OCI-LY3 (cell line): ENCODE results near the gene ATP5IF1.

ENCODE experiments used
- H2AFZ ChIP-seq: fragments of 200-600, 300-600 bp; shearing (Covaris generic); 2 replicates; pipeline ENCODE4 v1.6.0; 2014; ENCODE audit warnings: antibody characterized with exemption, low read depth, low read length
- H3K27ac ChIP-seq: fragments of 200-600, 300-600 bp; sonication (generic); 2 replicates; pipeline ENCODE4 v1.5.1; 2014; ENCODE audit warnings: mild to moderate bottlenecking, low read length, moderate library complexity, mixed read lengths
- H3K27me3 ChIP-seq: fragments of 200-600, 300-600 bp; sonication (generic); 2 replicates; pipeline ENCODE4 v1.6.1; 2014; ENCODE audit warnings: low read depth, low read length, mixed read lengths
- H3K36me3 ChIP-seq: fragments of 200-600, 300-600 bp; sonication (generic); replicated peaks from 2 replicates; pipeline ENCODE3; 2014; ENCODE audit warnings: low read depth, low read length, mixed read lengths
- H3K4me1 ChIP-seq: fragments of 300-600, 200-600 bp; sonication (generic); 2 replicates; pipeline ENCODE4 v1.6.1; 2014; ENCODE audit warnings: low read length, mixed read lengths
- H3K4me2 ChIP-seq: fragments of 200-600, 300-600 bp; sonication (generic); 2 replicates; pipeline ENCODE4 v1.6.1; 2014; ENCODE audit warnings: low read length, mixed read lengths
- H3K4me3 ChIP-seq: fragments of 300-600, 200-600 bp; sonication (generic); 2 replicates; pipeline ENCODE4 v1.5.1; 2014; ENCODE audit warnings: antibody characterized with exemption, mild to moderate bottlenecking, low read length, moderate library complexity
- H3K79me2 ChIP-seq: fragments of 300-600, 200-600 bp; shearing (Covaris generic); 2 replicates; pipeline ENCODE4 v1.6.1; 2014; ENCODE audit warnings: mild to moderate bottlenecking, low read length, mixed read lengths
- H3K9ac ChIP-seq: fragments of 300-600, 200-600 bp; shearing (Covaris generic); 2 replicates; pipeline ENCODE4 v1.6.0; 2014; ENCODE audit warnings: mild to moderate bottlenecking, low read length, moderate library complexity
- H3K9me3 ChIP-seq: fragments of 200-600, 300-600 bp; shearing (Covaris generic); 2 replicates; pipeline ENCODE4 v1.6.1; 2014; ENCODE audit warnings: low read length, mixed read lengths; ENCODE audit not compliant: insufficient read depth
- H4K20me1 ChIP-seq: fragments of 200-600, 300-600 bp; sonication (generic); 2 replicates; pipeline ENCODE4 v1.6.1; 2016; ENCODE audit warnings: low read length, mixed read lengths; ENCODE audit not compliant: insufficient read depth
- CTCF ChIP-seq: fragments of 200-600, 300-600 bp; sonication (generic); IDR thresholded peaks from 2 replicates; pipeline ENCODE4 v1.5.1; 2014; ENCODE audit warnings: antibody characterized with exemption, low read length, low read depth
- EZH2phosphoT487 ChIP-seq: fragments of 200-600 bp; shearing (Covaris generic); IDR thresholded peaks from 2 replicates; pipeline ENCODE4 v1.6.1; 2018; ENCODE audit warnings: antibody characterized with exemption, mixed run types, low read depth

ATP5IF1 gene

GRCh38 chr1:28236656-28237322 lies 865 bp downstream of the ATP5IF1 start:
- no peak overlapping the region for H3K27ac ChIP-seq
- H3K36me3 ChIP-seq: peaks cover 8% of the 10 kb centered on the region
- H3K4me2 ChIP-seq: peak overlapping the region; percentile 89
- peaks cover 9% of the 10 kb centered on the region for H3K4me1 ChIP-seq
- no peaks in the 10 kb centered on the region for H3K9me3 ChIP-seq
- no peak overlapping the region for H2AFZ ChIP-seq
- peak overlapping the region; percentile 96 for H3K9ac ChIP-seq
- no peaks in the 10 kb centered on the region for H4K20me1 ChIP-seq
- peak overlapping the region; percentile 100 for H3K4me3 ChIP-seq
- peaks cover 22% of the 10 kb centered on the region for H3K79me2 ChIP-seq
- no peaks in the 10 kb centered on the region for H3K27me3 ChIP-seq
- TF ChIP-seq EZH2phosphoT487 (no peak), CTCF (no peak)

- TF ChIP-seq CTCF: no peak
- no peak for TF ChIP-seq EZH2phosphoT487
- Histone ChIP-seq H3K4me2 (no peak overlapping the region), H3K4me1 (peaks cover 9% of the 10 kb centered on the region), H3K9ac (no peak overlapping the region), H4K20me1 (no peaks in the 10 kb centered on the region), H3K4me3 (no peak overlapping the region), H3K36me3 (peaks cover 8% of the 10 kb centered on the region), H2AFZ (no peak overlapping the region), H3K27ac (no peak overlapping the region), H3K79me2 (peaks cover 11% of the 10 kb centered on the region), H3K27me3 (no peaks in the 10 kb centered on the region), H3K9me3 (no peaks in the 10 kb centered on the region)
These were observed 3.1 kb downstream of the ATP5IF1 start for GRCh38 chr1:28239004-28239403.

GRCh38 chr1:28240024-28240423 lies 4.1 kb downstream of the ATP5IF1 start:
- H3K4me2 ChIP-seq: no peak overlapping the region
- H3K27me3 ChIP-seq: no peaks in the 10 kb centered on the region
- H3K79me2 ChIP-seq: peaks cover 11% of the 10 kb centered on the region
- TF ChIP-seq CTCF (no peak), EZH2phosphoT487 (no peak)
- H3K9me3 ChIP-seq: no peaks in the 10 kb centered on the region
- H3K36me3 ChIP-seq: peaks cover 8% of the 10 kb centered on the region
- H3K27ac ChIP-seq: no peak overlapping the region
- no peak overlapping the region for H3K9ac ChIP-seq
- no peak overlapping the region for H2AFZ ChIP-seq
- no peaks in the 10 kb centered on the region for H4K20me1 ChIP-seq
- no peak overlapping the region for H3K4me3 ChIP-seq
- H3K4me1 ChIP-seq: peaks cover 17% of the 10 kb centered on the region

GRCh38 chr1:28241638-28242241 lies 5.8 kb downstream of the ATP5IF1 start:
- Histone ChIP-seq H3K27me3 (no peaks in the 10 kb centered on the region), H3K4me2 (no peak overlapping the region), H3K4me1 (peaks cover 21% of the 10 kb centered on the region), H3K27ac (no peak overlapping the region), H3K4me3 (no peak overlapping the region), H4K20me1 (no peaks in the 10 kb centered on the region), H2AFZ (no peak overlapping the region), H3K9ac (no peak overlapping the region), H3K9me3 (no peaks in the 10 kb centered on the region), H3K36me3 (peaks cover 8% of the 10 kb centered on the region), H3K79me2 (peaks cover 3% of the 10 kb centered on the region)
- TF ChIP-seq EZH2phosphoT487 (no peak), CTCF (no peak)
